KG1 (cell line): ENCODE results near the gene PKP4.

ENCODE experiments used
- DNase-seq: peaks from one replicate; lab custom pipeline; 2025; lab: John Stamatoyannopoulos, UW

PKP4 gene

GRCh38 chr2:158539176-158540005 is 82.6 kb downstream of the PKP4 start:
- DNase-seq = no peak

- no peak for DNase-seq
Measured at GRCh38 chr2:158542577-158542976, 85.8 kb downstream of the PKP4 start.

GRCh38 chr2:158543957-158544356 is 87.2 kb downstream of the PKP4 start:
- DNase-seq = no peak

GRCh38 chr2:158544998-158545397 is 88.2 kb downstream of the PKP4 start:
- DNase-seq = no peak

GRCh38 chr2:158546412-158547144 is 89.8 kb downstream of the PKP4 start:
- DNase-seq = no peak

- DNase-seq = no peak
Measured at GRCh38 chr2:158553257-158553656, 96.5 kb downstream of the PKP4 start.

GRCh38 chr2:158554996-158555395 is 98.2 kb downstream of the PKP4 start:
- DNase-seq = no peak

- DNase-seq = no peak
Measured at GRCh38 chr2:158556124-158556523, 99.4 kb downstream of the PKP4 start.

GRCh38 chr2:158557752-158558151 is 101.0 kb downstream of the PKP4 start:
- no peak for DNase-seq

- no peak for DNase-seq
Measured at GRCh38 chr2:158559252-158559651, 102.5 kb downstream of the PKP4 start.

GRCh38 chr2:158560259-158560658 is 103.5 kb downstream of the PKP4 start:
- no peak for DNase-seq

- DNase-seq = no peak
Measured at GRCh38 chr2:158561054-158561453, 104.3 kb downstream of the PKP4 start.

- no peak for DNase-seq
Measured at GRCh38 chr2:158567208-158567607, 110.5 kb downstream of the PKP4 start.

- DNase-seq = no peak
Measured at GRCh38 chr2:158569284-158569683, 112.5 kb downstream of the PKP4 start.

GRCh38 chr2:158570869-158571268 is 114.1 kb downstream of the PKP4 start:
- DNase-seq = no peak

- no peak for DNase-seq
Measured at GRCh38 chr2:158573739-158574138, 117.0 kb downstream of the PKP4 start.

- DNase-seq = no peak
Measured at GRCh38 chr2:158575051-158575635, 118.4 kb downstream of the PKP4 start.

- no peak for DNase-seq
Measured at GRCh38 chr2:158577141-158577540, 120.4 kb downstream of the PKP4 start.

GRCh38 chr2:158578703-158579330 is 122.1 kb downstream of the PKP4 start:
- no peak for DNase-seq

GRCh38 chr2:158579928-158580327 is 123.2 kb downstream of the PKP4 start:
- DNase-seq = no peak

GRCh38 chr2:158580760-158581159 is 124.0 kb downstream of the PKP4 start:
- no peak for DNase-seq

- DNase-seq = no peak
Measured at GRCh38 chr2:158582670-158583069, 125.9 kb downstream of the PKP4 start.

GRCh38 chr2:158583923-158584322 is 127.2 kb downstream of the PKP4 start:
- DNase-seq = no peak
